GM21447 (cell line): ENCODE results near the gene PATL2.
"Not testable (repeated sequence)": the region's sequence is repeated elsewhere in the genome, so short reads cannot be mapped to it uniquely, and the experiment has no call there.

Source experiments
- ATAC-seq: cut with Tn5 transposase; IDR thresholded peaks from one replicate; pipeline ENCODE4 v1.9.1; 2021; ENCODE audit not compliant: unreplicated experiment

The PATL2 gene

DNA sequence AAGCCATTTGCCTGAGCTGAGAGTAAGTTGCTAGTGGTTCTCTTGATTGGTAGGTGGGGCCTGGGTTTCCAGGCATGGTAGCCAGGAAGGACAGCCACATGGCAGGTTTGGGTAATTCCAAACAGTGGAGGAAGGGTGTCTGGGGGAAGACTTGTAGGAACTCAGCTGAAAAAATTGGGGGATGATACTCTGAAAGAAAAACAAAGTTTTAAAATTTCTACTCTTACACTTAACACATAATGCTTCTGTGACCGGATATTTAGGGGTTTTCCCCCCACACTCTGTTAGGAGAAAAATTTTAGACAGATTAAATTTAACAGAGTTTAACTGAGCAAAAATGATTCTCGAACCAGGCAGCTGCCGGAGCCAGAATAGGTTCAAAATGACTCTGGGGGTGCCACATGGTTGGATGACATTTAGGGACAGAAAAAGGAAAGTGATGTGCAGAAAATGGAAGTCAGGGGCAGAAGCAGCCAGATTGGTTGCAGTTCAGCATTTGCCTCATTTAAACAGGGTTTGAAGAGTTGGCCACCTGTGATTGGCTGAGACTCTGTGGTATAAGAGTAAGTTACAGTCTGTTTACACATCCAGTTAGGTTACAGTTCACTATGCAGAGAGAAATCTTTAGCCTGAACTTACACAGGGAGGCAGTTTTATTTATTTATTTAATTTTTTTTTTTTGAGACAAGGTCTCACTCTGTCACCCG is 8.3 kb upstream of the PATL2 start:
- peak; percentile 50 for ATAC-seq

- ATAC-seq, result no peak
Observed at GRCh38 chr15:44718927-44719292, 7.8 kb upstream of the PATL2 start.

DNA sequence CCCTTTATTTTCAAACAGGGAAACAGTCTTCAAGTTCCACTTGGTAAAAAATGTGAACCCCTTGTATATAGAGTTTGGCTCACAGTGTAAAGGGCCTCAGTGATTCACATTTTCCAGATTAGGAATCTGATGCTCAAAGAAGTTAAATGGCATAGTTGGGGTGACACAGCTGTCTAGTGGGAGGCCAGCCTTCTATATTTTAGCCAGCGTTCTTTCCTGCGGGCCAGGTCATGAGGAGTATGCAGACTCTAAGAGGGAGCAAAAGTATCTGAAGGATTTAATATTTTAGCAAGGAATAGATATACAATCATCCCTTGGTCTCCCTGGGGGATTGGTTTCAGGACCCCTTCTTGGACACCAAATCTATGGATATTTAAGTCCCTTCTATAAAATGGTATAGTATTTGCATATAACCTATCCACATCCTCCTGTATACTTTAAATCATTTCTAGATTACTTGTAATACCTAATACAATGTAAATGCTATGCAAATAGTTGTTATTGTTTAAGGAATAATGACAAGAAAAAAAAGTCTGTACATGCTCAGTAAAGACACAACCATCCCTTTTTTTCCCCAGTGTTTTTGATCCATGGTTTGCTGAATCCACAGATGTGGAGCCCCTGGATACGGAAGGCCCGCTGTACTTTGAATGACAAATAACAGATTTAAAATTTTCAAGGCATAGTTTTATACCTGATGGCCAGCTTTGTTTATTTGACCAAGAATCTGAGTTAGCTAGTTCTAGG is 7.2 kb upstream of the PATL2 start:
- ATAC-seq, result no peak

DNA sequence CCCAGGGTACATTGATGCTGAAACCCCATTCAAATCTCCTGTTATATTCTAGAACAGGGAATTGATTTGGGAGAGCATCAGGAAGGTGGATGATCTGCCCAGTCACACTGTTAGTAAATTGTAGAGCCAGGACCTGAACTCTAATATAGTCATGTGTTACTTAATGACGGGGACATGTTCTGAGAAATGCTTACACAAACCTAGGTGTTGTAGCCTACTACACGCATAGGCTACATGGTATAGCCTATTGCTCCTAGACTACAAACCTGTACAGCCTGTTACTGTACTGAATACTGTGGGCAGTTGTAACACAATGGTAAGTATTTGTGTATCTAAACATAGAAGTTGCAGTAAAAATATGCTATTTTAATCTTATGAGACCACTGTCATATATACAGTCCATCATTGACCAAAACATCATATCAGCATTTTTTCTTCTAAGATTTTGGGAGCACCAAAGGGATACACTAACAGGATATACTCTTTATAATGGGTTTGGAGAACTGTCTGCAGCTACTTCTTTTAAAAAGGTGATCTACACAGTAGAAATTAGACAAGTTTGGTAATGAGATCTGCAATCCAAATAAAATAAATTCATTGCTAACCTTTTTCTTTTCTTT is 6.0 kb upstream of the PATL2 start:
- no peak for ATAC-seq

GRCh38 chr15:44715797-44716334 is 4.7 kb upstream of the PATL2 start:
- no peak for ATAC-seq

DNA sequence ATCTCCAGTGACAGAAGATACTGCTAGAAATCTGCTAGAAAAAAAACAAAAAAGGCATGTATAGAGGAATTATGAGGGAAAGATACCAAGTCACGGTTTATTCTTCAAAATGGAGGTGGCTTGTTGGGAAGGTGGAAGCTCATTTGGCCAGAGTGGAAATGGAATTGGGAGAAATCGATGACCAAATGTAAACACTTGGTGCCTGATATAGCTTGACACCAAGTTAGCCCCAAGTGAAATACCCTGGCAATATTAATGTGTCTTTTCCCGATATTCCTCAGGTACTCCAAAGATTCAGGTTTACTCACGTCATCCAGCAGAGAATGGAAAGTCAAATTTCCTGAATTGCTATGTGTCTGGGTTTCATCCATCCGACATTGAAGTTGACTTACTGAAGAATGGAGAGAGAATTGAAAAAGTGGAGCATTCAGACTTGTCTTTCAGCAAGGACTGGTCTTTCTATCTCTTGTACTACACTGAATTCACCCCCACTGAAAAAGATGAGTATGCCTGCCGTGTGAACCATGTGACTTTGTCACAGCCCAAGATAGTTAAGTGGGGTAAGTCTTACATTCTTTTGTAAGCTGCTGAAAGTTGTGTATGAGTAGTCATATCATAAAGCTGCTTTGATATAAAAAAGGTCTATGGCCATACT is 4.1 kb upstream of the PATL2 start:
- no peak for ATAC-seq

- ATAC-seq, result no peak
Observed at GRCh38 chr15:44713006-44713966, 2.2 kb upstream of the PATL2 start.

DNA sequence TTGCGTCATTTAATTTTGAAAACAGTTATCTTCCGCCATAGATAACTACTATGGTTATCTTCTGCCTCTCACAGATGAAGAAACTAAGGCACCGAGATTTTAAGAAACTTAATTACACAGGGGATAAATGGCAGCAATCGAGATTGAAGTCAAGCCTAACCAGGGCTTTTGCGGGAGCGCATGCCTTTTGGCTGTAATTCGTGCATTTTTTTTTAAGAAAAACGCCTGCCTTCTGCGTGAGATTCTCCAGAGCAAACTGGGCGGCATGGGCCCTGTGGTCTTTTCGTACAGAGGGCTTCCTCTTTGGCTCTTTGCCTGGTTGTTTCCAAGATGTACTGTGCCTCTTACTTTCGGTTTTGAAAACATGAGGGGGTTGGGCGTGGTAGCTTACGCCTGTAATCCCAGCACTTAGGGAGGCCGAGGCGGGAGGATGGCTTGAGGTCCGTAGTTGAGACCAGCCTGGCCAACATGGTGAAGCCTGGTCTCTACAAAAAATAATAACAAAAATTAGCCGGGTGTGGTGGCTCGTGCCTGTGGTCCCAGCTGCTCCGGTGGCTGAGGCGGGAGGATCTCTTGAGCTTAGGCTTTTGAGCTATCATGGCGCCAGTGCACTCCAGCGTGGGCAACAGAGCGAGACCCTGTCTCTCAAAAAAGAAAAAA is 1.4 kb upstream of the PATL2 start:
- ATAC-seq, result no peak

- ATAC-seq, result peak; percentile 15
Observed at GRCh38 chr15:44711743-44712345, 721 bp upstream of the PATL2 start.

DNA sequence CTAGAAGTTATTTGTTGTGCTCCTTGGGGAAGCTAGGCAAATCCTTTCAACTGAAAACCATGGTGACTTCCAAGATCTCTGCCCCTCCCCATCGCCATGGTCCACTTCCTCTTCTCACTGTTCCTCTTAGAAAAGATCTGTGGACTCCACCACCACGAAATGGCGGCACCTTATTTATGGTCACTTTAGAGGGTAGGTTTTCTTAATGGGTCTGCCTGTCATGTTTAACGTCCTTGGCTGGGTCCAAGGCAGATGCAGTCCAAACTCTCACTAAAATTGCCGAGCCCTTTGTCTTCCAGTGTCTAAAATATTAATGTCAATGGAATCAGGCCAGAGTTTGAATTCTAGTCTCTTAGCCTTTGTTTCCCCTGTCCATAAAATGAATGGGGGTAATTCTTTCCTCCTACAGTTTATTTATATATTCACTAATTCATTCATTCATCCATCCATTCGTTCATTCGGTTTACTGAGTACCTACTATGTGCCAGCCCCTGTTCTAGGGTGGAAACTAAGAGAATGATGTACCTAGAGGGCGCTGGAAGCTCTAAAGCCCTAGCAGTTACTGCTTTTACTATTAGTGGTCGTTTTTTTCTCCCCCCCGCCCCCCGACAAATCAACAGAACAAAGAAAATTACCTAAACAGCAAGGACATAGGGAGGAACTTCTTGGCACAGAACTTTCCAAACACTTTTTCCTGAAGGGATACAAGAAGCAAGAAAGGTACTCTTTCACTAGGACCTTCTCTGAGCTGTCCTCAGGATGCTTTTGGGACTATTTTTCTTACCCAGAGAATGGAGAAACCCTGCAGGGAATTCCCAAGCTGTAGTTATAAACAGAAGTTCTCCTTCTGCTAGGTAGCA is 657 bp downstream of the PATL2 start:
- ATAC-seq, result peak; percentile 27

DNA sequence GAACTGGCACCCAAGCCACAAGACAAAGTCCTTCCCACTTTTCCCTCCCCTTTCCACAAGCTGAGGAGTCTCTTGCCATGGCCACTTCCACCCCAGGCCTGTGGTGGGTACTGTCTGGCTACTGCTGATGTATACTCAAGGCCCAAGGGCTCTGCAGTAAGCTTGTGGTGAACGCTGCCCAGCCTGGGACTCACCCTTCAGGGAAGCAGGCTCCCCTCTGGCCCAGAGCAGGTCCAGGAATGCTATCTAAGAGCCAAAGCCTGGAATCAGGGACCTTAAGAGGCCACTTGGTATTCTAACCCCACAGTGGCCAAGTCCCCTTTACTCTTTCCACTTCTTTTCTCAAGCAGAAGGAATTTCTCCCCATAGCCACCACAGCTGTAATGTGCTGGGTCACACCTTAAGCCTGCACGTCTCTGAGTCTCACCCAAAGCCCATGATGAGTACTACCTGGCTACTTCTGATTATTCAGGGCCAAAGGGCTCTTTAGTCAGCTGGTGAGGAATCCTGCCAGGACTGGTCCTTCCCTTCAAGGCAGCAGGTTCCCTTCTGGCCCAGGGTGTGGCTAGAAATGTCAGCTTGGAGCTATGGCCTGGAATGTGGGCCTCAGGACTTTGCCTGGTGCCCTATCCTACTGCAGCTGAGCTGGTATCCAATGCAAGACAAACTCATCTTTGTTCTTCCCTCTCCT is 4.0 kb downstream of the PATL2 start:
- no peak for ATAC-seq

GRCh38 chr15:44706401-44706800 is 4.7 kb downstream of the PATL2 start:
- ATAC-seq, result no peak

- ATAC-seq, result no peak
Observed at GRCh38 chr15:44705986-44706385, 5.1 kb downstream of the PATL2 start.

- not testable (repeated sequence) for ATAC-seq
Observed at GRCh38 chr15:44700676-44701075, 10.4 kb downstream of the PATL2 start.

DNA sequence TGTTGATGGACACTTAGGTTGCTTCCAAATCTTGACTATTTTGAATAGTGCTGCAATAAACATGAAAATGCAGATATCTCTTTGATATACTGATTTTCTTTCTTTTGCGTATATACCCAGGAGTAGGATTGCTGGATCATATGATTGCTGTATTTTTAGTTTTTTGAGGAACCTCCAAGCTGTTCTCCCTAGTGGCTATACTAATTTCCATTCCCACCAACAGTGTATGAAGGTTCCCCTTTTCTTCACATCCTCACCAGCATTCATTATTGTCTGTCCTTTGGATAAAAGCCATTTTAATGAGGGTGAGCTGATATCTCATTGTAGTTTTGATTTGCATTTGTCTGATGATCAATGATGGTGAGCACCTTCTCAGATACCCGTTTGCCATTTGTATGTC is 12.5 kb downstream of the PATL2 start:
- ATAC-seq, result no peak

GRCh38 chr15:44697014-44697413 is 14.1 kb downstream of the PATL2 start:
- ATAC-seq, result no peak

GRCh38 chr15:44695294-44695693 is 15.8 kb downstream of the PATL2 start:
- ATAC-seq, result no peak

- ATAC-seq, result no peak
Observed at GRCh38 chr15:44694416-44694815, 16.7 kb downstream of the PATL2 start.
